ENCODE data around the gene LMNA.
A peak's percentile ranks its signal among the peaks of the same experiment; 100 is the strongest.

LMNA gene

DNA sequence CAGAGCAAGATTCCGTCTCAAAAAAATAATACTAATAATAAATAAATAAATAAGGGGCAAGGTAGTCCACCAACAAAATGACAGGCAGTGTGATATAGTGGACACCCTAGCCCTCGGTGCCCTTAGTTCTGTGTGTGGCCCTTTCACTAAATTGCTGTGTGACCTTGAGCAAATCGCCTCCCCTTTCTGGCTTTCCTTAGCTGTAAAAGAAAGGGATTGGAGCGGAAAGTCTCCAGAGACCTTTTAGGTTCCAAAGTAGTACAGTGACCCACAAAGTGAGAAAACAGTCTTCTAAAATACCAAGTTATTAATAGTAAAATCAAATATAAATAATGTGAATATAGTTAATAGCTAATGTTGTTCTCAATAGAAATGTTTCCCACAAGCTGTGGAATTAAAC lies 7.6 kb downstream of the LMNA start:
- Histone ChIP-seq H3K79me2 (ENCODE audit: control insufficient read depth, insufficient read depth, low read length, poor library complexity) (peaks cover 49% of the 10 kb centered on the region), H2AK5ac (ENCODE audit: low read length) (no peak overlapping the region), H3K4me1 (ENCODE audit: control insufficient read depth in 1 of 2, insufficient read depth in 2 of 2, low read length in 2 of 2) (peaks cover 71 to 80% of the 10 kb centered on the region in 2 experiments), H3K79me1 (ENCODE audit: low read length) (peaks cover 64% of the 10 kb centered on the region), H3K27ac (ENCODE audit: low read depth, low read length) (peak overlapping the region; percentile 75), H2BK5ac (ENCODE audit: low read depth, low read length, poor library complexity) (no peak overlapping the region), H3K9ac (ENCODE audit: low read length) (no peak overlapping the region), H3K27me3 (ENCODE audit: insufficient read depth, low read length) (no peaks in the 10 kb centered on the region), H3K9me3 (ENCODE audit: insufficient read depth, low read depth, low read length) (no peaks in the 10 kb centered on the region), H3K23ac (ENCODE audit: low read length) (no peak overlapping the region), H3K4me3 (ENCODE audit: low read depth, low read length) (no peak overlapping the region), H4K12ac (ENCODE audit: low read depth, low read length) (no peak overlapping the region), H2BK120ac (ENCODE audit: insufficient read depth, low read length, poor library complexity) (no peak overlapping the region), H4K8ac (ENCODE audit: low read depth, low read length) (no peak overlapping the region), H4K91ac (ENCODE audit: low read depth, low read length) (no peak overlapping the region), H2AFZ (ENCODE audit: insufficient read depth, low read length, poor library complexity) (no peak overlapping the region), H3K36me3 (ENCODE audit: control insufficient read depth in 1 of 2, insufficient read depth in 2 of 2, low read length in 2 of 2) (peaks cover 7 to 19% of the 10 kb centered on the region in 2 experiments), H3K4ac (ENCODE audit: low read depth, low read length) (peak overlapping the region; percentile 61), H2BK12ac (ENCODE audit: low read length) (no peak overlapping the region), H3K4me2 (ENCODE audit: low read length) (no peak overlapping the region), H3K14ac (ENCODE audit: low read length) (no peak overlapping the region), H3K18ac (ENCODE audit: low read length) (no peak overlapping the region)
- WGBS (ENCODE audit: extremely low coverage, insufficient coverage, insufficient read length), result no CpG with 5 or more reads among the region's 4 CpGs
- no peak for DNase-seq

- Histone ChIP-seq H3K79me2 (ENCODE audit: control insufficient read depth, insufficient read depth, low read length, poor library complexity) (peaks cover 48% of the 10 kb centered on the region), H3K4ac (ENCODE audit: low read depth, low read length) (peak overlapping the region; percentile 64), H4K12ac (ENCODE audit: low read depth, low read length) (peak overlapping the region; percentile 57), H3K23ac (ENCODE audit: low read length) (no peak overlapping the region), H3K9me3 (ENCODE audit: insufficient read depth, low read depth, low read length) (no peaks in the 10 kb centered on the region), H4K8ac (ENCODE audit: low read depth, low read length) (peak overlapping the region; percentile 50), H3K27me3 (ENCODE audit: insufficient read depth, low read length) (no peaks in the 10 kb centered on the region), H2AFZ (ENCODE audit: insufficient read depth, low read length, poor library complexity) (peak overlapping the region; percentile 32), H3K18ac (ENCODE audit: low read length) (peak overlapping the region; percentile 99), H3K36me3 (ENCODE audit: control insufficient read depth in 1 of 2, insufficient read depth in 2 of 2, low read length in 2 of 2) (peaks cover 7 to 19% of the 10 kb centered on the region in 2 experiments), H2AK5ac (ENCODE audit: low read length) (peak overlapping the region; percentile 95), H3K27ac (ENCODE audit: low read depth, low read length) (peak overlapping the region; percentile 99), H2BK12ac (ENCODE audit: low read length) (peak overlapping the region; percentile 97), H4K91ac (ENCODE audit: low read depth, low read length) (peak overlapping the region; percentile 85), H3K4me3 (ENCODE audit: low read depth, low read length) (no peak overlapping the region), H3K14ac (ENCODE audit: low read length) (peak overlapping the region; percentile 97), H2BK120ac (ENCODE audit: insufficient read depth, low read length, poor library complexity) (peak overlapping the region; percentile 98), H3K4me2 (ENCODE audit: low read length) (peak overlapping the region; percentile 48), H3K9ac (ENCODE audit: low read length) (no peak overlapping the region), H3K79me1 (ENCODE audit: low read length) (peaks cover 63% of the 10 kb centered on the region), H3K4me1 (ENCODE audit: control insufficient read depth in 1 of 2, insufficient read depth in 2 of 2, low read length in 2 of 2) (peaks cover 73 to 80% of the 10 kb centered on the region in 2 experiments), H2BK5ac (ENCODE audit: low read depth, low read length, poor library complexity) (peak overlapping the region; percentile 99)
- peak; percentile 76 to 79 for DNase-seq
- no CpG with 5 or more reads among the region's 14 CpGs for WGBS (ENCODE audit: extremely low coverage, insufficient coverage, insufficient read length)
Measured at GRCh38 chr1:156122519-156123355, 8.2 kb downstream of the LMNA start.

GRCh38 chr1:156123356-156124196 lies 9.1 kb downstream of the LMNA start:
- DNase-seq, result peak; percentile 82 to 84
- Histone ChIP-seq H4K91ac (ENCODE audit: low read depth, low read length) (peak overlapping the region; percentile 85), H4K8ac (ENCODE audit: low read depth, low read length) (peak overlapping the region; percentile 50), H3K27ac (ENCODE audit: low read depth, low read length) (peak overlapping the region; percentile 99), H3K4me2 (ENCODE audit: low read length) (peak overlapping the region; percentile 48), H2AK5ac (ENCODE audit: low read length) (peak overlapping the region; percentile 54), H2AFZ (ENCODE audit: insufficient read depth, low read length, poor library complexity) (no peak overlapping the region), H3K23ac (ENCODE audit: low read length) (no peak overlapping the region), H2BK12ac (ENCODE audit: low read length) (peak overlapping the region; percentile 1), H3K36me3 (ENCODE audit: control insufficient read depth in 1 of 2, insufficient read depth in 2 of 2, low read length in 2 of 2) (peaks cover 11 to 21% of the 10 kb centered on the region in 2 experiments), H3K27me3 (ENCODE audit: insufficient read depth, low read length) (no peaks in the 10 kb centered on the region), H4K12ac (ENCODE audit: low read depth, low read length) (peak overlapping the region; percentile 11), H3K14ac (ENCODE audit: low read length) (peak overlapping the region; percentile 97), H2BK5ac (ENCODE audit: low read depth, low read length, poor library complexity) (peak overlapping the region; percentile 99), H3K79me1 (ENCODE audit: low read length) (peaks cover 63% of the 10 kb centered on the region), H2BK120ac (ENCODE audit: insufficient read depth, low read length, poor library complexity) (peak overlapping the region; percentile 98), H3K4me3 (ENCODE audit: low read depth, low read length) (no peak overlapping the region), H3K18ac (ENCODE audit: low read length) (peak overlapping the region; percentile 99), H3K4me1 (ENCODE audit: control insufficient read depth in 1 of 2, insufficient read depth in 2 of 2, low read length in 2 of 2) (peaks cover 77 to 82% of the 10 kb centered on the region in 2 experiments), H3K9ac (ENCODE audit: low read length) (no peak overlapping the region), H3K4ac (ENCODE audit: low read depth, low read length) (peak overlapping the region; percentile 64), H3K9me3 (ENCODE audit: insufficient read depth, low read depth, low read length) (no peaks in the 10 kb centered on the region), H3K79me2 (ENCODE audit: control insufficient read depth, insufficient read depth, low read length, poor library complexity) (peaks cover 44% of the 10 kb centered on the region)
- no CpG with 5 or more reads among the region's 14 CpGs for WGBS (ENCODE audit: extremely low coverage, insufficient coverage, insufficient read length)
